Prostate gland (tissue), 2 donors: Measurements from ENCODE around the gene MUC5AC.

ENCODE experiments used
- POLR2A ChIP-seq: fragments of 450-650 bp; IDR thresholded peaks from one replicate; pipeline ENCODE4 v1.6.1; 2016; ENCODE audit warnings: antibody characterized with exemption, mild to moderate bottlenecking
- TF ChIP-seq, protein P1 (sequence below), 4 experiments: fragments of 200-600 bp in 2 of 4; fragments of 450-650 bp in 2 of 4; sonication (generic) in 2 of 4; IDR thresholded peaks; 1 replicate in 3 of 4; 2 replicates in 1 of 4; pipeline ENCODE4 v1.5.1; 2016 to 2019; ENCODE audit warnings: antibody characterized with exemption in 4 of 4, mild to moderate bottlenecking in 2 of 4, moderate library complexity in 2 of 4

GRCh38 chr11:1218788-1219445, 61.2 kb downstream of the MUC5AC start:
- TF ChIP-seq, protein P1, sequence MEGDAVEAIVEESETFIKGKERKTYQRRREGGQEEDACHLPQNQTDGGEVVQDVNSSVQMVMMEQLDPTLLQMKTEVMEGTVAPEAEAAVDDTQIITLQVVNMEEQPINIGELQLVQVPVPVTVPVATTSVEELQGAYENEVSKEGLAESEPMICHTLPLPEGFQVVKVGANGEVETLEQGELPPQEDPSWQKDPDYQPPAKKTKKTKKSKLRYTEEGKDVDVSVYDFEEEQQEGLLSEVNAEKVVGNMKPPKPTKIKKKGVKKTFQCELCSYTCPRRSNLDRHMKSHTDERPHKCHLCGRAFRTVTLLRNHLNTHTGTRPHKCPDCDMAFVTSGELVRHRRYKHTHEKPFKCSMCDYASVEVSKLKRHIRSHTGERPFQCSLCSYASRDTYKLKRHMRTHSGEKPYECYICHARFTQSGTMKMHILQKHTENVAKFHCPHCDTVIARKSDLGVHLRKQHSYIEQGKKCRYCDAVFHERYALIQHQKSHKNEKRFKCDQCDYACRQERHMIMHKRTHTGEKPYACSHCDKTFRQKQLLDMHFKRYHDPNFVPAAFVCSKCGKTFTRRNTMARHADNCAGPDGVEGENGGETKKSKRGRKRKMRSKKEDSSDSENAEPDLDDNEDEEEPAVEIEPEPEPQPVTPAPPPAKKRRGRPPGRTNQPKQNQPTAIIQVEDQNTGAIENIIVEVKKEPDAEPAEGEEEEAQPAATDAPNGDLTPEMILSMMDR (IDR thresholded peaks at IDR 0.05): no peak
- TF ChIP-seq POLR2A: no peak
